GM18502 (cell line): ENCODE measurements around the gene CCDC182.

ENCODE experiments used
- ATAC-seq: cut with Tn5 transposase; IDR thresholded peaks from one replicate; pipeline ENCODE4 v1.9.1; 2021; ENCODE audit warnings: mild to moderate bottlenecking; ENCODE audit not compliant: unreplicated experiment, poor library complexity

Gene CCDC182

GRCh38 chr17:57704448-57704847, 40.7 kb downstream of the CCDC182 start:
- no peak for ATAC-seq

- no peak for ATAC-seq
These were observed 41.8 kb downstream of the CCDC182 start for GRCh38 chr17:57703273-57703672.

GRCh38 chr17:57701124-57701523, 44.0 kb downstream of the CCDC182 start:
- ATAC-seq: no peak

GRCh38 chr17:57699751-57700219, 45.3 kb downstream of the CCDC182 start:
- ATAC-seq: no peak

GRCh38 chr17:57697891-57698711, 47.0 kb downstream of the CCDC182 start:
- no peak for ATAC-seq

GRCh38 chr17:57697197-57697596, 47.9 kb downstream of the CCDC182 start:
- ATAC-seq: no peak

- ATAC-seq: no peak
These were observed 49.0 kb downstream of the CCDC182 start for GRCh38 chr17:57696050-57696449.
